Measurements from ENCODE around the gene CCDC85C. TPM values are rescaled to one million over a fixed set of nuclear protein-coding genes. Genes with fewer than 3 reads are reported as not detected.

Gene CCDC85C
- total RNA-seq: 1 to 10 TPM in 2 of 4 donors, under 1 TPM in 2; 0.34 to 1.7 (median 0.80) TPM

GRCh38 chr14:99603471-99604277, at the start of gene CCDC85C:
Gene CCDC85C, minus strand, starts transcription at chr14:99604207. Its CDS starts 248 bp downstream, at chr14:99603959.
- no peak for TF ChIP-seq CTCF (IDR thresholded peaks at IDR 0.05; ENCODE audit: low read depth)

- no peak for TF ChIP-seq CTCF (IDR thresholded peaks at IDR 0.05; ENCODE audit: low read depth)
Measured at GRCh38 chr14:99651953-99652746, 48.1 kb upstream of the CCDC85C start.

GRCh38 chr14:99650189-99650588, 46.2 kb upstream of the CCDC85C start:
- TF ChIP-seq CTCF (IDR thresholded peaks at IDR 0.05; ENCODE audit: low read depth): no peak

- no peak for TF ChIP-seq CTCF (IDR thresholded peaks at IDR 0.05; ENCODE audit: low read depth)
Measured at GRCh38 chr14:99649643-99650042, 45.6 kb upstream of the CCDC85C start.

GRCh38 chr14:99649219-99649618, 45.2 kb upstream of the CCDC85C start:
- no peak for TF ChIP-seq CTCF (IDR thresholded peaks at IDR 0.05; ENCODE audit: low read depth)

GRCh38 chr14:99648027-99648784, 44.2 kb upstream of the CCDC85C start:
- TF ChIP-seq CTCF (IDR thresholded peaks at IDR 0.05; ENCODE audit: low read depth): no peak

Data from subcutaneous adipose tissue (tissue), 4 donors.